Endothelial cell of umbilical vein (primary cell): Measurements from ENCODE around the gene GRB14.

Experiments
- CTCF ChIP-seq, 2 donors: IDR thresholded peaks; 1 replicate in 1 of 2; 2 replicates in 1 of 2; pipeline ENCODE4 v1.5.1; 2011; ENCODE audit warnings: low read length in 2 of 2, mild to moderate bottlenecking in 2 of 2, moderate library complexity in 2 of 2, control low read depth in 1 of 2, inconsistent platforms in 1 of 2, low read depth in 1 of 2; ENCODE audit not compliant: insufficient read depth in 1 of 2; ENCODE audit errors: extremely low read depth in 1 of 2
- EZH2 ChIP-seq: IDR thresholded peaks from 2 replicates; pipeline ENCODE4 v1.6.1; 2012; ENCODE audit warnings: borderline replicate concordance, low read depth, mild to moderate bottlenecking, moderate library complexity, low read length, inconsistent platforms; ENCODE audit not compliant: severe bottlenecking
- GATA2 ChIP-seq: IDR thresholded peaks from 2 replicates; pipeline ENCODE4 v1.7.0; 2011; ENCODE audit warnings: low read depth, mild to moderate bottlenecking, moderate library complexity, mixed read lengths, low read length; ENCODE audit not compliant: insufficient read length, insufficient read depth
- JUN ChIP-seq: IDR thresholded peaks from 2 replicates; pipeline ENCODE4 v1.6.1; 2011; ENCODE audit warnings: borderline replicate concordance, low read depth; ENCODE audit not compliant: insufficient read length, insufficient read depth
- MAX ChIP-seq: IDR thresholded peaks from 2 replicates; pipeline ENCODE4 v1.6.1; 2011; ENCODE audit not compliant: insufficient read depth, insufficient read length
- MYC ChIP-seq: IDR thresholded peaks from one replicate; pipeline ENCODE4 v1.6.1; 2011; ENCODE audit warnings: mild to moderate bottlenecking, low read depth, low read length
- POLR2A ChIP-seq: IDR thresholded peaks from 2 replicates; pipeline ENCODE4 v1.6.1; 2012; ENCODE audit warnings: low read depth, mild to moderate bottlenecking, control low read depth, low read length
- POLR2AphosphoS5 ChIP-seq: IDR thresholded peaks from 2 replicates; pipeline ENCODE4 v1.6.1; 2012; ENCODE audit warnings: low read depth, mild to moderate bottlenecking, control low read depth, low read length, moderate library complexity; ENCODE audit not compliant: insufficient read depth

- TF ChIP-seq CTCF (IDR thresholded peaks at IDR 0.05; ENCODE audit: extremely low read depth in 1 of 2, insufficient read depth in 1 of 2, low read depth in 1 of 2, low read length in 2 of 2) (no peak), EZH2 (no peak), POLR2AphosphoS5 (no peak), POLR2A (no peak), MYC (no peak), JUN (no peak), MAX (no peak), GATA2 (peak; percentile 10)
These were observed 58.6 kb downstream of the GRB14 start for GRCh38 chr2:164562666-164563065.
